SK-MEL-5 (cell line): Measurements from ENCODE around the gene CCDC177. TPM values are rescaled to one million over a fixed set of nuclear protein-coding genes. Genes with fewer than 3 reads are reported as not detected.
"Not testable (repeated sequence)": the region's sequence is repeated elsewhere in the genome, so short reads cannot be mapped to it uniquely, and the experiment has no call there.

ENCODE experiments used
- DNase-seq: peaks from one replicate; pipeline ENCODE4 v3.0.0-alpha.2; 2016; ENCODE audit warnings: low read depth, low spot score
- in situ Hi-C: cut with HindIII; loops from 2 replicates; pipeline ENCODE4 v1.10.0; 2016; ENCODE audit warnings: low sequenced_read_pairs, high pct_unique_total_duplicates, low pct_unique_long_range_greater_than_20kb
- total RNA-seq: library from RNA; depleted of rRNA; stranded (reverse); fragments of >200 nt; shearing (Covaris generic); gene quantifications from 2 replicates; pipeline ENCODE4 v1.2.3, GENCODE V29; 2014

CCDC177 gene
- total RNA-seq, 1 experiment from 2014 or later: 0.16 TPM

DNA sequence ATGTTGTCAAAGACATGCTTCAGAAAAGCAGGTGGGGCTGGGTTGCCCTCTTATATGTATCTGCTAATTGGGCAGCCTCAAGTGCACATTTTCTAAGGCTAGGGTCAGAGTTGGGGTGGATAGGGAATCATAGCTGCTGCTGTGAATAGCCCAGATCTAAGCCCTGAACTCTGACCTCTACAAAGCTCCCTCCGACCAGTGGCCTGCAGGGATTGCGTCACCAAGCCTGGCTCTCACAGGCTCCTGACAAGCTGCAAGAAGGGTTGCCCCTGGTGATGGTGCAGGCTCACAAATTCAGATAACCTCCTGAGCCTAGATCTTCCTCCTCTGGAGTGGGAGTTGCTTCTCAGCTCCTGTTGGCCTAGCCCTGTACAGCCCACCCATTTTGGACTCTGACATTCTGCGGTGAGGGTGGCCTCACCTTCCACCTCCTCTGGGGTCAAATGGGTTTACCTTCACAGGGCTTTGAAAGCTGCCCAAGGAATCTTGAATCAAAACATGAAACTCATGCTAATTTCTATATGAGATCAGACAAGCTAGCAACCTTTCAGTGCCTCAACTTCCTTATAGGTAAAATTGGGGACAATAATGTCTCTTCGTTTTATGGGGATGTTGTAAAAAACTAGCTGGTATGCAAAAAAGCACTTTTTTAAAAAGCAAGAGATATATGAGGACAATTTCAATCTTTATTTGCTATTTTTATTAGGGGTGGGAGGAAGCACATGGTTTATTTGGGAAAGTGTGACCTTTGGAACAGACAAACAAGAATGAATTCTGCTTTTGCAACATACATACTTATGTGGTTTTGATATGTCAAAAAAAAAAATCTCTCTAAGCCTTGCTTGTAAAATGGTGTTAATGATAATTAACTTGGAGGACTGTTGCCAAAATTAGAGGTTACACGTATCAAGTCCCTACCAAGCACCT is 31.9 kb upstream of the CCDC177 start:
- in situ Hi-C loops: no loop called here
- no peak for DNase-seq

DNA sequence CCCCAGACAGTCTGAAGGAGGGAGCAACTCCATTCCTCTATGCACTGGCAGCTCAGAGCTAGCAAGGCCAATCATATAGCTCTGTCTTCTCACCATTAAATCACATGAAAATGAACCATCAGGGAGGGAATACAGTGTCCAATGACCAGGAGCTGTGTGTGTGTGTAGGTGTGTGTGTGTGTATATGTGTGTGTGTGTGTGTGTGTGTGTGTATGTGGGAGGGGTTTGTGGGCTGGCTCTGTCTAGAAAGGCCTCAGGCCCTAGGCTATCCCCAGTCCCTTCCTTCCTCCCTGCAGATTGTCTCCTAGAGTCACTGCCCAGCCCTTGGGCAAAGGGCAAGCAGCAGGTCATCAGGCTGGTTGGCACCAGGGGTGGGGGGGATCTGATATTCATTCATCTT is 31.1 kb upstream of the CCDC177 start:
- in situ Hi-C loops: no loop called here

DNA sequence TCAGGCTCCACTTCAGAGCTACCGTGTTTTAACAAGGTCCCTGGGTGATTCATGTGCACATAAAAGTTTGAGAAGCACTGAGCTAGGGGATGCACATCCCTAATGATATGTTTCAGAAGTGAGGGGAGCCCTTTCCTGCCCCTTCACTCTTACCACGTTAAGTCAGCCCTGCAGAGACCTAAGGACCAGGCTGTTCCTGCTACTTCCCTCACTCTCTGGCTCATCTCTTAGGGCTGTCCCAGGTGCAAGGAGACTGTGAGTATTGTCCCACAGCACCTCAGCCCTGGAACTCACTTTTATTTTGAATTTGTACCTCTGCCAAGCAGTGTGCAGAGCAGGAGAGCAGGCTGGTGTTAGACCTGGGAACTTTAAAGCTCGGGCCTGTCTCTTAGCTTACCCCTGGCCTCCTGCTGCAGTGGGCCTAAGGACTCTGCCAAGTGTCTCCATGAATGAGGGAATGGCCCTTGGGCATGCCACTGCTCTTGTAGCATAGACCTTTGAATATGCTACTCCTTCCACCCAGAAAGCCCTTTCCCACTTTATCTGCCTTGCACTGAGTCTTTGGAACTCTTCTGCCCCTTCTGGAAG is 25.7 kb upstream of the CCDC177 start:
- in situ Hi-C loops: no loop called here
- DNase-seq: no peak

More for the DNA sequence above, 31.1 kb upstream of the CCDC177 start:
- DNase-seq: peak; percentile 24

DNA sequence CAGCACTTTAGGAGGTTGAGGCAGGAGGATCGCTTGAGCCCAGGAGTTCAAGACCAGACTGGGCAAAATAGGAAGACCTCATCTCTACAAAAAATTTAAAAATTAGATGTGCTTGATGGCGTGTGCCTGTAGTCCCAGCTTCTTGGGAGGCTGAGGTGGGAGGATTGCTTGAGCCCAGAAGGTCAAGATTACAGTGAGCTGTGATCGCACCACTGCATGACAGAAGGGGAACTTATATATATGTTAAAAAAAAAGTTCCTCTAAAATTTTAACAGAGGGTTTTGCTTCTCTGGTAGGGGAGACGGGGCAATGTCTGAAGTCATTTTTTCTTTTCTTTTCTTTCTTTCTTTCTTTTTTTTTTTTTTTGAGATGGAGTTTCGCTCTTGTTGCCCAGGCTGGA is 24.8 kb upstream of the CCDC177 start:
- in situ Hi-C loops, DNase-seq: not testable (repeated sequence)

DNA sequence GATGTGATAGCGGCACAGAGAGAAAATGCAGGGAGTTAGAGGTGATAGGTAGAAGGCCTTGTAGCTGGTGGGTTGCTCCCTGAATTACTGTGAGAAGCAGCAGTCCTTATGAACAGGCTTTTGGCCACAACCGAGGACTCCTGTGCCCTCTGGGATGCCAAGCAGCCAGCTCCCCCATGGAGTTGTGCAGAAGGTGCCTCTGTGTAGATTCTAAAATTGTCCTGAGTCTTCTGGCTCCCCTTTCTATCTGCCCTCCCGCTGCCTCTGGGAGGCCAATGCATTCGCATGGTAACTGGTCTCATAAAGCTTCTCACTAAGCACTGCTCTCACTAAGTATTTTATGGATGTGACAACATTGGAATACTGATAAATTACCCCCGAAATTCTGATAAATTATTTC is 20.7 kb upstream of the CCDC177 start:
- DNase-seq: no peak
- in situ Hi-C loops: no loop called here

DNA sequence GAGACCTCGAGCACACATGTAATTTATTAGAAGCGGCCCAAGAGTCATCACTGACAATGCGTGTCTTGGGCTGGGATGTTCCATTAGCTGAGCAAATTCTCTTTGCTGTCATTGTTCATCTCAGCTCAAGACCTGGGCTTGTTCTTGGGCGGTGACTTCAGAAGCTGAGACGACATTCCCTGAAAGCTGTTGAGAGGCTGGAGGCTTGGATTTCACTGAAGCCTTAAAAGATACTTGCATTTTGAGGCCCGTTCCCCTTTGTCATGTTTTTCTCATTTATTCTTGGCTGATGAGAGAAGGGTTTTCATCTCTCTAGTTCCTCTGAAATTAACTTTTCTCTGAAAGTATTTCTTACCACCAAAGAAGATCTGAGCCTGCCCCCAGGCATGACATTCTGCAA is 20.2 kb upstream of the CCDC177 start:
- no peak for DNase-seq
- in situ Hi-C loops: no loop called here

DNA sequence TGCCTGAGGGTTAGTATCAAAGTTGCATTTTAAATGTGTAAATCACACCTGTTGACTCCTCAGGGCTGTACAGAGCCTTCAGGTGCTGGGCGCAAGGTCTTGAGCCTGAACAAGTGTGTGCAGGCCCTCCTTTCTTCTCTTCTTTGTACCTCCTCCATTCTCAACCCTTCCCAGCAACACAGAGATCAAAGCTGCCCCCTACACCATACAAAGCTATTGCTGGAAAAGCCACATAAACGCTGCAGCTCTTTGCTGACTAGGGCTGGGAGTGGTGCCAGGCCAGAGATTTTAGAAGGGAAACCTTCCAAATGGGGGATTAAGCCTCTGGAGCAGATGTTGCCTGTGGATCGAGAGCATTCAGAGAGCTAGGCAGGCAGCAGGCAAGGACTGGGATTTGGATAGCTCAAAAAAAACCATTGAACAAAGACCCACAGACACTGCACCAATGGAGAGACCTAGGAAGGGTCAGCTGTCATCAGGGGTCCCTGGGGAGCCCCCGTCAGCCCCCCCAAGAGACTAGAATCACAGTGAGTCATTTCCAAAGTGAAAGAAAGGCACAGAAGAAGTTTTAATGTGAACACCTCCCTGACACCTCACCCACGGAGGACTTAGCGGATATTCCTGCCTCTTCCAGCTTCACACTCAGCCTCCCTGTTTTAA is 18.5 kb upstream of the CCDC177 start:
- in situ Hi-C loops: no loop called here

DNA sequence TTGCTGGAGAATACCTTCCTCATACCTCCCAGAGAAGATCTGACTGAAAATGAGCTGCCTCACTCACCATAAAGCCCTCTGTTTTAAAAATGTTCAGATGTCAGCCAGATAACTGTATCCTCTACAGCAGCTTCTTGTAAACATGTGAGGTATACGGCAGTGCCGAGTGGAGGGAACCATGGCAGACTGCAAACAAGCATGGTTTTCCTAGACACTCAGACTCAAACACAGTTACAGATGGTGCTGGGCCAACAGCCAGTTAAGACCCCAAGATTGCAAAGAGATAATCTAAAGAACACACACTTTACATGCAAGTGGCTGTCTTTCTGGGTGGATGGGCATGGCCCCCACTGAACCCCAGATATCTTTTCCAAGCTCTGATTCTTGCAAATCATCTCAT is 16.6 kb upstream of the CCDC177 start:
- in situ Hi-C loops: no loop called here
- no peak for DNase-seq

More for the DNA sequence above, 18.5 kb upstream of the CCDC177 start:
- peak; percentile 27 for DNase-seq

DNA sequence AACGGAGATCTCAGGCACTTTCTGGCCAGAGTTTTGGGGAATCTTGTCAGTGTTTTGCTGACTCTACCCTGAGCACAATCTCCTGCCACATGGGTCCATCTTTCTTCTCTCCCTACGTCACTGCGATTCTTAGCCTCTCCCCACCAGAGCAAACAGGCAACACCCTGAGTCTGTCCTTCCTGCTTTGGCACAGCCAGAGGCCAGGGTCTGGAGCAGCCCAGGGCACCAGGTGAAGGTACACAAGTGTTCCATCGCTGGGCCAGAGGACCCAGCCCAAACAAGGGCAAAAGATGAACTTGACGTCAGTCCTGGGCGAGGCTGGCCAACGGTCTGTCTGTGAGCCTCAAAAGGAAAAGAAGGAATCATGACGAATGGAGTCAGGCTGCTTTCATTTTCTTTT is 12.7 kb upstream of the CCDC177 start:
- in situ Hi-C loops: no loop called here
- no peak for DNase-seq

DNA sequence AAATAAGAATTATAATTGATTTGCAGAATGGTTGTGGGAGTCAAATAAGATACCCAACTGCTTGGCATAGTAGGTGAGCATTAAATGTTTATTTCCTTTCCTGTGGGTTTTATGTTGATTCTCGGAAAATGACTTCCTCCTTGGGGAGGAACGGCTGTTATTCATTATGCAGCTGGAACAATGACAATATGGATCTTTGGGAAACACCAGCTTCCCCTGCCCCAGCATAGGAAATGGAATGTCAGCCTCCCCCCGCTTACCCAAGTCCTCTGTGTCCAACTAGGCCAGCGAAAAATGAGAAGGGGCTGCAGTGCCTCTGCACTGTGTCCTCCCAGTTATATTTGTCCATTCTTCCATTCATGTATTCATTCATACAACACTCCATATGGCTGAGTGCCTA is 11.7 kb upstream of the CCDC177 start:
- DNase-seq: no peak
- in situ Hi-C loops: no loop called here

DNA sequence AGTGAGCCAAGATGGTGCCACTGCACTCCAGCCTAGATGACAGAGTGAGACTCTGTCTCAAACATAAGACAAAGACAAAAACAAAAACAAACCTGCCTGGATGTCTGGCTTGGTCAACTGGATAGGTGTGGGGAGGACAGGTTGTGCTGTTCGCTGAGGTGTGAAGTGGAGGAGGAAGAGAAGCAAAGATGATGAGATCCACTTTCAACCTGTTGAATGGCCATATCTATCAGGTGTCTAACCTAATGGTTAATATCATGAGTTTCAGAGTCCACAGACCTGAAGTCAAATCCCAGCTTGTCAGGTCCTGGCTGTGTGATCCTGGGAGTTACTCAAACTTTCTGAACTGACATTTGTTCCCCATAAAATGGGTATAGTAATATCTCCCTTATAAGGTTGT is 9.7 kb upstream of the CCDC177 start:
- in situ Hi-C loops: no loop called here

DNA sequence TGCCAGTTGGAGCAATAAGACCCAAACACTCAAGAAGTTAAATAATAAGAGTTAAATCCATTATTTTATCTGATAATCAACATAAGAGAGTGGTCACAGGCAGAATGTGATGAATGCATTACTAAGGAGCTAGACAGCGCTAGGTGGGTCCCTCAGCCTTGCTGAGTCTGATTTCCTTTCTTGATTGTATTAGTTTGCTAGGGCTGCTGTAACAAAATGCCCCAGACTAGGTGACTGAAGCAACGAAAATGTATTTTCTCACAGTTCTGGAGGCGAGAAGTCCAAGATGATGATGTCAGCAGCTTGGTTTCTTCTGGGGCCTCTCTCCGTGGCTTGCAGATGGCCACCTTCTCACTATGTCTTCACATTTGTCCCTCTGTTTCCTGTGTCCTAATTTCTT is 8.2 kb upstream of the CCDC177 start:
- in situ Hi-C loops: no loop called here
- DNase-seq: no peak

More for the DNA sequence above, 9.7 kb upstream of the CCDC177 start:
- DNase-seq: no peak

DNA sequence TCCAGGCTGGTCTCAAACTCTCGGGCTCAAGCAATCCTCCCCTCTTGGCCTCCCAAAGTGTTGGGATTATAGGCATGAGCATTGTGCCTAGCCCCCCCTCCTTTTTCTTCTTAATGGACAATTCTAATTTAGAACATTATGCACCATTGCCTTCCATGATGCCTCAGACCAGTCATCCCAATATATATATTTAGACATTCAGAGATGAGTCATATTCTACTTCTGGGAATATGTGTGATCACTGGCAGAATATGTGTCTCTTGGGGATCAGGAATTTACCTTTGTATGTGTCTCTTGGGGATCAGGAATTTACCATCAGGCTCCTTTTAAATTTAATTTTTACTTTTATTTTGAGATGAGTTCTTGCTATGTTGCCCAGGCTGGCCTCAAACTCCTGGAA is 7.5 kb upstream of the CCDC177 start:
- in situ Hi-C loops: no loop called here
- DNase-seq: no peak

DNA sequence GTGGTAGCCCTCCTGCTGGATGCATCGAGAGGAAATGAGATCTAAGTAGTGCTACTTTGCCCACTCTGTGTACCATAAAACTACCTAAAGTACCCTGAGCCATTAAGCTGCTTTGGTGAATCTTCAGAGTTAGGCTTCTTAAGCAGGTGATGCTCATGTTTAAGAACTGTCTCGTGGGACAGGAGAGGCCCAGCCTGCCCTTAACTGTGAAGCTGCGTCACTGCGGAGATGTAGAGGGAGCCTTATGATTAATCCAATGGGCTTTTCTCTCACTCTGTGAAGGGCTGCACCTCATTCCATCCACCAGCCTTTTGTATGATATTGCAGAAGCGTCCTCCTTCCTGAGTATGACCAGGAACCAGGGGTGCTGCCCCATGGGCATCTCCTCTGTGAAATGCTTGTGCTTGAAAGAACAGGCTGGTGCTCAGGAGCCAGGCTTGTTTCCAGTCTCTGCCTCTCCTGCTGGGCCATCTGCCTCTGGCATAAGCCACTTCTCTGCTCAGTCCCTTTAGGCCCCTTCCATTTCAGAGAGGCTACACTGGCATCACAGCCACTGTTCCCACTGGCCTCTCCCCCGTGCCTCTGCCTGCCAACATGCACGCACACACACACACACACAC is 6.8 kb upstream of the CCDC177 start:
- DNase-seq: no peak
- in situ Hi-C loops: no loop called here

DNA sequence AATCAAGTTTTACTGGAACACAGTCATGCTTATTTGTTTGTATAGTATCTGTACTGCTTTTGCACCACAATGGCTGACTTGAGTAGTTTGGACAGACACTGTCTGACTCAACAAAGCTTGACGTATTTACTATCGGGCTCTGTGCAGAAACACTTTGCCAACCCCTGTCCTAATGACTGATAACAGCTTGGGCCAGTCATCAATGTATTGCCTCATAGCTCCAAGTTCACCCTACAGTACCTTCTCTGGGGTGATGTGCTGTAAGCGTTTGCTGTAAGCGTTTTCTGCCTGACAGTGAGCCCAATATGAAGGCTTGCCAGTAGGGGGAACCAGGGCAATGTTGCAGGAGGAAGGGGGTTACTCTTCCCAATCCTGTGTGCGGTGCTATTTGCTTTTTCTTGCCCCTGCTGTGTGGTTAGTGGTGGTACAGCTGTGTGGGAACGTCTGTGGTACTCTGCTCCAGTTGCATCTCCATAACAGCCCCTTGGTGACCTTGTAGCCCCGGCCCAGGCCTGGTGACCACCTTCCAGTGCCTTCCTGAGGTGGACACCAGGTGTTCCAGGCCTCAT is 5.4 kb upstream of the CCDC177 start:
- peak; percentile 64 for DNase-seq
- in situ Hi-C loops: no loop called here

DNA sequence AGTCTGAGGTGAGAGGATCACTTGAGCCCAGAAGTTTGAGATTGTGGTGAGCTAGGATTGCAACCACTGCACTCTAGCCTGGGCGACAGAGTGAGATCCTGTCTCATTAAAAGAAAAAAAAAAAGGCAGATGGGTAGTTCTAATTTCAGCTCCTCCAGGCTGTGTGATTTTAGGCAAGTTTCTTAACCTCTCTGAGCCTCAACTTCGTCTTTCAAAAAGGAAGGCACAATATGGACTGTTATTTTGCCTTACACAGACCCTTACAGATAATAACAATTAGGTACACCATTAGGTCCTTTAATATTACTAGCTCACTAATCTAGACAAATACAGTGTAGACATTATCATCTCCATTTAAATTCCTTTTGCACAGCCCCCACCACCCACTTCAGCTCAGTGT is 4.8 kb upstream of the CCDC177 start:
- no peak for DNase-seq
- in situ Hi-C loops: no loop called here

DNA sequence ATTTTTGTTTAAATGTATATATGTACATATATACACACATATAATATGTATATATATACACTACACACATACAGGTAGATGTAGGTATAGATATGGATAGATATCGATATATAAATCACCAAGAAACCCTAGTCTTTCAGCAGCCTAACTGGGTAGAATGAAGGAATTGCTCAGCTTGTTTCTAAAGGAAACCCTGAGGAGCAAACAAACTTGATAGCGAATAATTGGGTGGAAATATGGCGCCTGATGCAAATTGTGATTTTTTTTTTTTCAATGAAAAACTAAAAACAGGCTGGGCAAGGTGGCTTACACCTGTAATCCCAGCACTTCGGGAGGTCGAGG is 254 bp upstream of the CCDC177 start:
- no peak for DNase-seq
- in situ Hi-C loops: no loop called here

DNA sequence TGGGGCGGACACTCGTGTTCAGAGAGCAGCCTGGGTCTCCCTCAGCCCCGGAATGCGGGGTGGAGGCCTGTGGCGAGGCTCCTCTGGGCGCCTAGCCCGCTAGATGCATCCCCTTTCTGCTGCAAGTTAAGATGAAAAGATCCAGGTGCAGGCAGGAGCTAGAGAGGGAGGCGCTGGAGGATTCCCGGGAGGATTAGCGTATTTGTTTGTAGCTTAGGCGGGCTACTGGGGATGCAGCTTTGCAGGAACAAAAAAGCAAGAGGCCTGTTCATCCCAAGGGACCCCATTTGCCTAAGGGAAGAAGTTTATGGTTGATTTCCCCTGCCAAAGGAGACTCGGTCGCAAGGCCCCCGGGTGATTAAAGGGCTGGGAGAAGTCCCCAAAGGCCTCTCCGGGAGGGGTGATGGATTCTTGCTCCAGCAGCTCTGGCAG is 824 bp downstream of the CCDC177 start:
- DNase-seq: no peak
- in situ Hi-C loops: no loop called here
